BJ (cell line): ENCODE data around the gene BCHE. TPM values are rescaled to one million over a fixed set of nuclear protein-coding genes. Genes with fewer than 3 reads are reported as not detected.

Experiments
- CTCF ChIA-PET: fragments of 350-600 bp; formaldehyde crosslinking; extraction: SDS; loops from one replicate; lab custom pipeline; 2021; ENCODE audit warnings: antibody characterized with exemption, inconsistent platforms; lab: Yijun Ruan, JAX
- POLR2A ChIA-PET: fragments of 300-600 bp; sonication (Branson Sonifier 250); formaldehyde crosslinking; extraction: SDS; loops from one replicate; lab custom pipeline; 2021; ENCODE audit warnings: antibody characterized with exemption; lab: Charles Lee
- DNase-seq: peaks from one replicate; pipeline ENCODE4 v3.0.0-alpha.2; 2011; ENCODE audit warnings: low read depth
- H3K27me3 ChIP-seq: 2 replicates; pipeline ENCODE4 v1.6.0; 2011; ENCODE audit warnings: low read length; ENCODE audit not compliant: control insufficient read depth, insufficient read depth
- H3K36me3 ChIP-seq: 2 replicates; pipeline ENCODE4 v1.5.1; 2011; ENCODE audit warnings: low read length; ENCODE audit not compliant: control insufficient read depth, insufficient read depth
- H3K4me3 ChIP-seq: 2 replicates; pipeline ENCODE4 v1.5.1; 2011; ENCODE audit warnings: low read depth, mild to moderate bottlenecking, control low read depth, low read length
- CTCF ChIP-seq: IDR thresholded peaks from 2 replicates; pipeline ENCODE4 v1.5.1; 2011; ENCODE audit warnings: low read depth, mild to moderate bottlenecking, control low read depth, inconsistent platforms, low read length, moderate library complexity; ENCODE audit not compliant: insufficient read depth
- polyA plus RNA-seq: library from polyadenylated mRNA; depleted of rRNA; stranded (reverse); fragments of >200 nt; gene quantifications from 2 replicates; pipeline ENCODE4 v1.2.3, GENCODE V29; 2011

BCHE gene
- polyA plus RNA-seq, 1 experiment: not detected

- Histone ChIP-seq H3K36me3 (no peaks in the 10 kb centered on the region), H3K4me3 (no peak overlapping the region), H3K27me3 (no peaks in the 10 kb centered on the region)
- CTCF ChIA-PET: no interaction called here
- no peak for DNase-seq
- POLR2A ChIA-PET: no interaction called here
- TF ChIP-seq CTCF: no peak
Observed at GRCh38 chr3:165875644-165876043, 38.4 kb upstream of the BCHE start.

DNA sequence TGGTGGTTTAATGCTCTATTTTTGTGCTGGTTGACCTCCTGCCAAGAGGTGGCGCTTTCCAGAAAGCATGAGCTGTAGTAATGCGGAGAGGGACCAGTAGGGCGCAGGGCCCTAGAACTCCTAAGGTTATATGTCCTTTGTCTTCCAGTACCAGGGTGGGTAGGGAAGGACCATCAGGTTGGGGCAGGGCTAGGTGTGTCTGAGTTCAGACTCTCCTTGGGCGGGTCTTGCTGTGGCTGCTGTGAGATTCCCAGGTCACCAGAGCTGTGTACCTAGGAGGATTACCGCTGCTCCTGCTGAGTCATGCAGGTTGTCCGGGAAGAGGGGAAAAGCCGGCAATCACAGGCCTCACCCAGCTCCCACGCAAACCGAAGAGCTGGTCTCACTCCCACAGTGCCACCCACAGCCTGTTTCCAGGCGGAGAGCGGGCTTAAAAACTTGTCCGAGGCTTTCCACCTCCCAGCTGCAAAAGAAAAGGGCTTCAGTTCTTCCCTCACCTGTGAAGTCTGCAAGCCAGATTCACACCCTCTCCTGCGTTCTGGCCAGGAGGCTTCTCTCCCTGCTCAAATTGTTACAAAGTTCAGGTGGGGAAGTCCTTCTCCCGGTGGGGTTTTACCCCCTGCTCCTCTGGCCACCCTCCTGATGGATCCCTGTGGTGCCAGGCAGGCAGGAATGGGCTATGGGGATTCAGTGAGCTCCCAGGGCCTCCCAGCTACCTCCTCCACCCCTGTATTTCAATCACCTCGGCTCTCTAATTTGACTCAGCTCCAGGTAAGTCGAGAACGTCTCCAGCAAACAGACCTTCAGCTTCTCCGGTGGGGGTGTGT is 37.7 kb upstream of the BCHE start:
- no peak overlapping the region for H3K4me3 ChIP-seq
- POLR2A ChIA-PET: no interaction called here
- no peaks in the 10 kb centered on the region for H3K27me3 ChIP-seq
- no peak for TF ChIP-seq CTCF
- CTCF ChIA-PET: no interaction called here
- DNase-seq: no peak
- H3K36me3 ChIP-seq: no peaks in the 10 kb centered on the region

DNA sequence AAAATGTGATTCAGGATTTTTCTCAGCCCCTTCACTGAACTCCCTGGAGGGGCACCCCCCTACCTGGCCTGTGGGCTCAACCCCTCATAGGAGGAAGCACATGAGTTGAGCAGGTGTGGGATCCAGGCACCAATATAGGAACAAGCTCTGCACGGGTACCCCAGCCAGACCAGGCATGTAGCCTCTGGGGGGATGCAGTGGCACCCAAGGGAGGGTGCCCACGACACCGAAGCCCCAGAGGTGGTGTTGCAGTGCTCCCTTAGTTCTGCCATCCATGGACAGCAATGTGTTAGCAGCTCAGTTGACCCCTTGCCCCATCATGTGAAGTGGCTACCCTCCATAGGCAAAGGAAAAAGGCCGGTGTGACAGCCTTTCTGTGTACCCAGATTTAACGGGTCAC is 30.9 kb upstream of the BCHE start:
- H3K36me3 ChIP-seq: no peaks in the 10 kb centered on the region
- no peak for TF ChIP-seq CTCF
- H3K4me3 ChIP-seq: no peak overlapping the region
- ChIA-PET CTCF (no interaction called here), POLR2A (no interaction called here)
- no peaks in the 10 kb centered on the region for H3K27me3 ChIP-seq
- no peak for DNase-seq

GRCh38 chr3:165859061-165859460 is 21.8 kb upstream of the BCHE start:
- H3K27me3 ChIP-seq: no peaks in the 10 kb centered on the region
- POLR2A ChIA-PET: no interaction called here
- TF ChIP-seq CTCF: no peak
- no peak overlapping the region for H3K4me3 ChIP-seq
- DNase-seq: no peak
- CTCF ChIA-PET: no interaction called here
- no peaks in the 10 kb centered on the region for H3K36me3 ChIP-seq

GRCh38 chr3:165855581-165855980 is 18.4 kb upstream of the BCHE start:
- DNase-seq: no peak
- ChIA-PET CTCF (interaction anchor here (1.0 kb wide), 1 partner anchor 26 kb away, joined by 3 read pairs; no protein-coding TSS in a partner anchor), POLR2A (no interaction called here)
- Histone ChIP-seq H3K36me3 (no peaks in the 10 kb centered on the region), H3K4me3 (no peak overlapping the region), H3K27me3 (no peaks in the 10 kb centered on the region)
- TF ChIP-seq CTCF: no peak
